Neuronal stem cell (in vitro differentiated cells): ENCODE measurements around the gene RANBP17.

Source experiments
- DNase-seq: peaks from one replicate; pipeline ENCODE4 v3.0.0-alpha.2; 2013; ENCODE audit warnings: low spot score
- H2AFZ ChIP-seq: one replicate; pipeline ENCODE4 v1.6.1; 2013; ENCODE audit warnings: mild to moderate bottlenecking, low read length, inconsistent platforms
- H2AK5ac ChIP-seq: 2 replicates; pipeline ENCODE4 v1.6.1; 2013; ENCODE audit warnings: low read depth, mild to moderate bottlenecking, inconsistent platforms, low read length, moderate library complexity, mixed read lengths
- H2BK120ac ChIP-seq: 2 replicates; pipeline ENCODE4 v1.6.1; 2013; ENCODE audit warnings: low read depth, mild to moderate bottlenecking, inconsistent platforms, low read length, moderate library complexity, mixed read lengths
- H2BK12ac ChIP-seq: one replicate; pipeline ENCODE4 v1.6.1; 2013; ENCODE audit warnings: low read length, inconsistent platforms
- H2BK15ac ChIP-seq: 2 replicates; pipeline ENCODE4 v1.6.1; 2013; ENCODE audit warnings: mild to moderate bottlenecking, low read length, inconsistent platforms, mixed read lengths
- H2BK5ac ChIP-seq: one replicate; pipeline ENCODE4 v1.6.1; 2013; ENCODE audit warnings: inconsistent platforms, mild to moderate bottlenecking, low read length, moderate library complexity
- H3K14ac ChIP-seq: one replicate; pipeline ENCODE4 v1.6.1; 2013; ENCODE audit warnings: low read length, inconsistent platforms
- H3K18ac ChIP-seq: 2 replicates; pipeline ENCODE4 v1.6.1; 2013; ENCODE audit warnings: low read length, inconsistent platforms
- H3K23ac ChIP-seq: 2 replicates; pipeline ENCODE4 v1.6.1; 2013; ENCODE audit warnings: low read depth, mild to moderate bottlenecking, mixed read lengths, low read length, inconsistent platforms; ENCODE audit not compliant: poor library complexity
- H3K27ac ChIP-seq: replicated peaks from 3 replicates; pipeline ENCODE4 v1.5.1; 2013; ENCODE audit warnings: low read length, inconsistent platforms
- H3K27me3 ChIP-seq, 3 experiments: 2 replicates each; pipeline ENCODE4 v1.6.1; 2013; ENCODE audit warnings: low read length in 3 of 3, mild to moderate bottlenecking in 2 of 3, inconsistent platforms in 1 of 3, low read depth in 1 of 3, mixed read lengths in 1 of 3, moderate library complexity in 1 of 3; ENCODE audit not compliant: control insufficient read depth in 3 of 3, insufficient read depth in 3 of 3
- H3K36me3 ChIP-seq, 2 donors: replicated peaks in 1 of 2; 2 replicates each; pipeline ENCODE4 v1.6.1; 2013; ENCODE audit warnings: low read length in 2 of 2; ENCODE audit not compliant: control insufficient read depth in 2 of 2, insufficient read depth in 2 of 2
- H3K4ac ChIP-seq: 2 replicates; pipeline ENCODE4 v1.6.1; 2013; ENCODE audit warnings: inconsistent platforms, mild to moderate bottlenecking, low read length, moderate library complexity
- H3K4me1 ChIP-seq, 2 donors: 1 replicate in 1 of 2; 2 replicates in 1 of 2; pipeline ENCODE4 v1.6.1; 2013; ENCODE audit warnings: low read length in 2 of 2, low read depth in 1 of 2; ENCODE audit not compliant: control insufficient read depth in 2 of 2, insufficient read depth in 1 of 2
- H3K4me2 ChIP-seq: one replicate; pipeline ENCODE4 v1.6.1; 2013; ENCODE audit warnings: mild to moderate bottlenecking, low read length, inconsistent platforms; ENCODE audit not compliant: insufficient read depth, poor library complexity, severe bottlenecking
- H3K4me3 ChIP-seq, 2 donors: 2 replicates each; pipeline ENCODE4 v1.5.1; 2013; ENCODE audit warnings: low read length in 2 of 2, mild to moderate bottlenecking in 2 of 2, inconsistent platforms in 1 of 2, moderate library complexity in 1 of 2
- H3K79me1 ChIP-seq: one replicate; pipeline ENCODE4 v1.6.1; 2013; ENCODE audit warnings: low read depth, mild to moderate bottlenecking, inconsistent platforms, low read length, moderate library complexity
- H3K9ac ChIP-seq: one replicate; pipeline ENCODE4 v1.6.1; 2013; ENCODE audit warnings: mild to moderate bottlenecking, low read depth, low read length, inconsistent platforms; ENCODE audit not compliant: poor library complexity
- H3K9me3 ChIP-seq, 2 donors: replicated peaks in 1 of 2; 2 replicates each; pipeline versions ENCODE3 to v1.6.1; 2013; ENCODE audit warnings: low read length in 2 of 2, mild to moderate bottlenecking in 2 of 2, inconsistent platforms in 1 of 2, low read depth in 1 of 2, mixed read lengths in 1 of 2, moderate library complexity in 1 of 2; ENCODE audit not compliant: control insufficient read depth in 2 of 2, insufficient read depth in 1 of 2
- H4K8ac ChIP-seq: one replicate; pipeline ENCODE4 v1.6.1; 2013; ENCODE audit warnings: low read depth, mild to moderate bottlenecking, inconsistent platforms, low read length, moderate library complexity
- H4K91ac ChIP-seq: one replicate; pipeline ENCODE4 v1.6.1; 2013; ENCODE audit warnings: low read length, low read depth, mild to moderate bottlenecking, inconsistent platforms; ENCODE audit not compliant: poor library complexity
- WGBS, 2 donors: extraction: QIAGEN DNeasy Blood & Tissue Kit; methylation state at CpG; one replicate each; pipeline ENCODE4 v1.1.7; 2013; ENCODE audit warnings: missing lambda C conversion rate in 2 of 2, mixed read lengths in 1 of 2; ENCODE audit not compliant: insufficient read length in 2 of 2, insufficient replicate concordance in 1 of 2; ENCODE audit errors: extremely low coverage in 2 of 2; 5-methylcytosine and 5-hydroxymethylcytosine counted together

RANBP17 gene

GRCh38 chr5:170937914-170938313 is 76.1 kb downstream of the RANBP17 start:
- no peak for DNase-seq
- Histone ChIP-seq H3K4ac (no peak overlapping the region), H3K9ac (no peak overlapping the region), H2BK5ac (no peak overlapping the region), H2BK15ac (no peak overlapping the region), H2AK5ac (no peak overlapping the region), H3K79me1 (no peaks in the 10 kb centered on the region), H3K36me3 (peaks cover 0 to 15% of the 10 kb centered on the region in 2 donors), H3K27ac (no peak overlapping the region), H2AFZ (no peak overlapping the region), H4K91ac (no peak overlapping the region), H3K9me3 (peaks cover 0 to 16% of the 10 kb centered on the region in 2 donors), H2BK12ac (no peak overlapping the region), H3K18ac (no peak overlapping the region), H4K8ac (no peak overlapping the region), H3K4me1 (no peaks in the 10 kb centered on the region), H3K14ac (no peak overlapping the region), H3K23ac (no peak overlapping the region), H3K27me3 (no peaks in the 10 kb centered on the region), H2BK120ac (no peak overlapping the region), H3K4me2 (no peak overlapping the region), H3K4me3 (no peak overlapping the region)
- WGBS, 2 donors, result no CpG with 5 or more reads among the region's 5 CpGs

GRCh38 chr5:170939178-170939577 is 77.4 kb downstream of the RANBP17 start:
- Histone ChIP-seq H3K27me3 (no peaks in the 10 kb centered on the region), H2AFZ (no peak overlapping the region), H3K27ac (no peak overlapping the region), H3K9me3 (peaks cover 0 to 16% of the 10 kb centered on the region in 2 donors), H4K91ac (no peak overlapping the region), H3K4me2 (no peak overlapping the region), H3K9ac (no peak overlapping the region), H2AK5ac (no peak overlapping the region), H3K14ac (no peak overlapping the region), H2BK12ac (no peak overlapping the region), H3K79me1 (no peaks in the 10 kb centered on the region), H3K4ac (no peak overlapping the region), H3K23ac (no peak overlapping the region), H3K18ac (no peak overlapping the region), H3K4me1 (no peaks in the 10 kb centered on the region), H3K36me3 (peaks cover 0 to 15% of the 10 kb centered on the region in 2 donors), H2BK15ac (no peak overlapping the region), H2BK5ac (no peak overlapping the region), H2BK120ac (no peak overlapping the region), H3K4me3 (no peak overlapping the region), H4K8ac (no peak overlapping the region)
- DNase-seq, result no peak
- WGBS, 2 donors, result no CpG with 5 or more reads among the region's 8 CpGs

- no peak overlapping the region for H2AFZ ChIP-seq
- no peaks in the 10 kb centered on the region for H3K27me3 ChIP-seq
- H3K23ac ChIP-seq, result no peak overlapping the region
- H3K4me3 ChIP-seq, result no peak overlapping the region
- no CpG with 5 or more reads among the region's 8 CpGs for WGBS, 2 donors
- H3K18ac ChIP-seq, result peak overlapping the region; percentile 27
- H2AK5ac ChIP-seq, result no peak overlapping the region
- DNase-seq, result no peak
- no peak overlapping the region for H4K91ac ChIP-seq
- no peak overlapping the region for H3K14ac ChIP-seq
- H3K4me2 ChIP-seq, result no peak overlapping the region
- H2BK5ac ChIP-seq, result no peak overlapping the region
- peaks cover 0 to 16% of the 10 kb centered on the region in 2 donors for H3K9me3 ChIP-seq
- no peaks in the 10 kb centered on the region for H3K79me1 ChIP-seq
- H3K9ac ChIP-seq, result no peak overlapping the region
- H2BK12ac ChIP-seq, result no peak overlapping the region
- no peak overlapping the region for H4K8ac ChIP-seq
- H3K4ac ChIP-seq, result no peak overlapping the region
- H3K27ac ChIP-seq, result no peak overlapping the region
- H3K36me3 ChIP-seq, result peaks cover 0 to 15% of the 10 kb centered on the region in 2 donors
- H2BK120ac ChIP-seq, result no peak overlapping the region
- H3K4me1 ChIP-seq, result no peaks in the 10 kb centered on the region
- H2BK15ac ChIP-seq, result no peak overlapping the region
Observed at GRCh38 chr5:170941788-170942187, 80.0 kb downstream of the RANBP17 start.

- Histone ChIP-seq H2AFZ (no peak overlapping the region), H3K4ac (no peak overlapping the region), H3K27ac (no peak overlapping the region), H3K36me3 (peaks cover 0 to 11% of the 10 kb centered on the region in 2 donors), H3K79me1 (no peaks in the 10 kb centered on the region), H4K91ac (no peak overlapping the region), H2BK12ac (no peak overlapping the region), H2BK15ac (no peak overlapping the region), H3K23ac (no peak overlapping the region), H3K4me3 (no peak overlapping the region), H3K18ac (no peak overlapping the region), H2AK5ac (no peak overlapping the region), H4K8ac (no peak overlapping the region), H3K4me2 (no peak overlapping the region), H2BK5ac (no peak overlapping the region), H3K27me3 (no peaks in the 10 kb centered on the region), H3K9ac (no peak overlapping the region), H3K9me3 (peaks cover 0 to under 1% of the 10 kb centered on the region in 2 donors), H2BK120ac (no peak overlapping the region), H3K4me1 (no peaks in the 10 kb centered on the region), H3K14ac (no peak overlapping the region)
- no CpG with 5 or more reads among the region's 3 CpGs for WGBS, 2 donors
- DNase-seq, result no peak
Observed at GRCh38 chr5:170945275-170945674, 83.5 kb downstream of the RANBP17 start.
